GM18507 (cell line): ENCODE data around the gene CHD3.
A peak's percentile ranks its signal among the peaks of the same experiment; 100 is the strongest.
"Not testable (repeated sequence)": the region's sequence is repeated elsewhere in the genome, so short reads cannot be mapped to it uniquely, and the experiment has no call there.

Source experiments
- DNase-seq: peaks from one replicate; pipeline ENCODE4 v3.0.0; 2011; ENCODE audit warnings: low read depth; ENCODE audit not compliant: insufficient read length; ENCODE audit errors: extremely low spot score
- FAIRE-seq: peaks from 2 replicates; lab custom pipeline; 2011; peaks lifted over from hg19 to GRCh38; lab: Jason Lieb, UNC

CHD3 gene

GRCh38 chr17:7922845-7923628 lies 34.4 kb downstream of the CHD3 start:
- DNase-seq (peak; percentile 62), FAIRE-seq (peak; percentile 69)

GRCh38 chr17:7927596-7927995 lies 39.0 kb downstream of the CHD3 start:
- DNase-seq (no peak), FAIRE-seq (no peak)

GRCh38 chr17:7929158-7930023 lies 40.8 kb downstream of the CHD3 start, which contains the start of gene KCNAB3:
Gene KCNAB3, minus strand, starts transcription at chr17:7929856. Its CDS starts 421 bp downstream, at chr17:7929435.
- DNase-seq (no peak), FAIRE-seq (peak; percentile 87)

GRCh38 chr17:7930841-7931631 lies 42.4 kb downstream of the CHD3 start:
- DNase-seq = no peak
- peak; percentile 33 for FAIRE-seq

- DNase-seq (peak; percentile 100), FAIRE-seq (peak; percentile 99)
These were observed 43.3 kb downstream of the CHD3 start, which contains the start of the genes CNTROB and TRAPPC1 for GRCh38 chr17:7931709-7932482. Gene CNTROB, plus strand, starts transcription at chr17:7932206. Its CDS starts 874 bp downstream, at chr17:7933080. Gene TRAPPC1, minus strand, starts transcription at chr17:7931946. Its CDS starts 117 bp downstream, at chr17:7931829.

GRCh38 chr17:7932483-7932891 lies 43.9 kb downstream of the CHD3 start:
- no peak for FAIRE-seq
- no peak for DNase-seq

GRCh38 chr17:7932949-7933348 lies 44.4 kb downstream of the CHD3 start:
- FAIRE-seq (no peak), DNase-seq (no peak)

GRCh38 chr17:7935859-7936258 lies 47.3 kb downstream of the CHD3 start:
- FAIRE-seq = no peak

GRCh38 chr17:7940034-7940433 lies 51.4 kb downstream of the CHD3 start:
- no peak for FAIRE-seq
- no peak for DNase-seq

More at GRCh38 chr17:7935859-7936258, 47.3 kb downstream of the CHD3 start:
- no peak for DNase-seq

GRCh38 chr17:7940743-7941142 lies 52.2 kb downstream of the CHD3 start:
- no peak for FAIRE-seq
- DNase-seq = no peak

- FAIRE-seq = no peak
- DNase-seq = no peak
These were observed 54.7 kb downstream of the CHD3 start for GRCh38 chr17:7943291-7943690.

GRCh38 chr17:7944326-7944725 lies 55.7 kb downstream of the CHD3 start:
- DNase-seq (no peak), FAIRE-seq (no peak)

- FAIRE-seq = no peak
- DNase-seq = no peak
These were observed 57.1 kb downstream of the CHD3 start for GRCh38 chr17:7945651-7946050.

- DNase-seq (no peak), FAIRE-seq (no peak)
These were observed 57.9 kb downstream of the CHD3 start for GRCh38 chr17:7946441-7946840.

- FAIRE-seq (no peak), DNase-seq (no peak)
These were observed 59.1 kb downstream of the CHD3 start for GRCh38 chr17:7947651-7948050.

- no peak for FAIRE-seq
These were observed 62.0 kb downstream of the CHD3 start for GRCh38 chr17:7950578-7950977.

GRCh38 chr17:7951143-7951792 lies 62.7 kb downstream of the CHD3 start:
- FAIRE-seq = peak; percentile 97
- no peak for DNase-seq

More at GRCh38 chr17:7950578-7950977, 62.0 kb downstream of the CHD3 start:
- no peak for DNase-seq

- DNase-seq, FAIRE-seq: not testable (repeated sequence)
These were observed 64.7 kb downstream of the CHD3 start for GRCh38 chr17:7953266-7953665.
